ENCODE measurements around the gene JUN.

The JUN gene

DNA sequence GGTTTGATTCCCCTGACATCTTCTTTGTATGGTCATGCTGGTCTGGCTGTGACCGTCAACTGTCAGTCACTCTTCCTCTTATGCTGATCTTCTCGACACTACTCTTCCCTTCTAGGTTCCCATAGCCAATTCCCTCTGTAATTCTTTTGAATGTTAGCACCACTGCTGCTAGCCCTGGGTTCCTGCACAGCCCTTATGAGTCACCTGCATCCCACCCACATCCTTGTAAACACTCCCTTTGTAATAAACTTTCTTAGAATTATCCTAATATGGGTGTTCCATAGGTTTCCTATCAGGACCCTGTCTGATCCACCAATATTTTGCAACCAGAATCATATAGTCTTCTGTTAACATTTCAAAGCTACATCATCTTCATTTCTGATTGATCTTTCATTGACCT, 37.1 kb downstream of the JUN start:
- TF ChIP-seq RAD21 (IDR thresholded peaks at IDR 0.05; ENCODE audit: low read depth) (no peak), CREB1 (IDR thresholded peaks at IDR 0.05; ENCODE audit: low read depth) (no peak), ZBTB7A (IDR thresholded peaks at IDR 0.05; ENCODE audit: low read depth) (no peak), NFIC (IDR thresholded peaks at IDR 0.05) (no peak), TEAD4 (IDR thresholded peaks at IDR 0.05) (no peak), EGR1 (IDR thresholded peaks at IDR 0.05) (no peak), FOXM1 (IDR thresholded peaks at IDR 0.05; ENCODE audit: borderline replicate concordance, low read depth) (no peak)
- TF ChIP-seq, protein P1, sequence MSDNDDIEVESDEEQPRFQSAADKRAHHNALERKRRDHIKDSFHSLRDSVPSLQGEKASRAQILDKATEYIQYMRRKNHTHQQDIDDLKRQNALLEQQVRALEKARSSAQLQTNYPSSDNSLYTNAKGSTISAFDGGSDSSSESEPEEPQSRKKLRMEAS (IDR thresholded peaks at IDR 0.05) = no peak

DNA sequence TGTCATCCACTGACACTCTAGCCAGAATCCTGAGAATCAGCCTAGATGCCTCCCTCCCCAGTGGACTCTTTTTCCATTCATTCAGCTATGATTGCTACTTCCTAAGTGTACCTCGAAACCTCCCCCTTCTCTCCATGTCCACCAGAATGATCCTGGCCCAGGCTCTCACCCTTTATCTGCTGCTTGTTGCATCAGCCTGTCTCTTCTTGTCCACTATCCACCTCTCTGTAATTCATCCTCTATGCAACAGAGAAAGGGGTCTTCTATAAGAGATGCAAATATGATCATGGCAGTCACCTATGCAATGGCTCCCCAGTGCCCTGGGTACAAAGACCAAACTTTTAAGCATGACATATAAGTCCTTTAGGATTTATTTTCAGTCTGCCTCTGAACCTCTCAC, 37.7 kb downstream of the JUN start:
- no peak for TF ChIP-seq NFIC (IDR thresholded peaks at IDR 0.05)
- TF ChIP-seq EGR1 (IDR thresholded peaks at IDR 0.05) = no peak
- TF ChIP-seq, protein P1 (IDR thresholded peaks at IDR 0.05) = no peak
- no peak for TF ChIP-seq TAF1 (IDR thresholded peaks at IDR 0.05; ENCODE audit: low read depth)
- no peak for TF ChIP-seq TCF12 (IDR thresholded peaks at IDR 0.05; ENCODE audit: low read depth)
- TF ChIP-seq, protein P2, sequence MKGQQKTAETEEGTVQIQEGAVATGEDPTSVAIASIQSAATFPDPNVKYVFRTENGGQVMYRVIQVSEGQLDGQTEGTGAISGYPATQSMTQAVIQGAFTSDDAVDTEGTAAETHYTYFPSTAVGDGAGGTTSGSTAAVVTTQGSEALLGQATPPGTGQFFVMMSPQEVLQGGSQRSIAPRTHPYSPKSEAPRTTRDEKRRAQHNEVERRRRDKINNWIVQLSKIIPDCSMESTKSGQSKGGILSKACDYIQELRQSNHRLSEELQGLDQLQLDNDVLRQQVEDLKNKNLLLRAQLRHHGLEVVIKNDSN (IDR thresholded peaks at IDR 0.05) = no peak
- no peak for TF ChIP-seq YY1 (IDR thresholded peaks at IDR 0.05; ENCODE audit: low read depth)
- TF ChIP-seq RAD21 (IDR thresholded peaks at IDR 0.05; ENCODE audit: low read depth) = no peak
- no peak for TF ChIP-seq FOXM1 (IDR thresholded peaks at IDR 0.05; ENCODE audit: borderline replicate concordance, low read depth)
- no peak for TF ChIP-seq CEBPB (IDR thresholded peaks at IDR 0.05)

DNA sequence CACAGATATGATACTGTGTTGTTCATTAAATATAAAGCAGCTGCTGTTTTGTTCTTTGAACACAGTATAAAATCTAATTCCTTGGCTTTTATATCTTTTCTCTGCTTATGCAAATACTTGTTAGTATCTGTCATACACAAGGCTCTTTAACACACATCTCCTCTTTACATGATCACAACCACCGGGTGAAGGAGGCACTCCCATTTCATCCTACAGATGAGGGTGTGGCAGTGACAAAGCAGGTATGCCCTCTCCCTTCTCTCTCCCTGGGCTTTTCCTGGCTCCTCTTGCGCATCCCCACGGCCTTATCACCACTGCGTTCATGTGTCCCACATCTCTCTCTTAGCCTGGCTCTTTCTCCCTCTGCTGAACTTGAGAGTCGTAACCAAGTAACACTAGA, 38.2 kb downstream of the JUN start:
- TF ChIP-seq, protein P3, sequence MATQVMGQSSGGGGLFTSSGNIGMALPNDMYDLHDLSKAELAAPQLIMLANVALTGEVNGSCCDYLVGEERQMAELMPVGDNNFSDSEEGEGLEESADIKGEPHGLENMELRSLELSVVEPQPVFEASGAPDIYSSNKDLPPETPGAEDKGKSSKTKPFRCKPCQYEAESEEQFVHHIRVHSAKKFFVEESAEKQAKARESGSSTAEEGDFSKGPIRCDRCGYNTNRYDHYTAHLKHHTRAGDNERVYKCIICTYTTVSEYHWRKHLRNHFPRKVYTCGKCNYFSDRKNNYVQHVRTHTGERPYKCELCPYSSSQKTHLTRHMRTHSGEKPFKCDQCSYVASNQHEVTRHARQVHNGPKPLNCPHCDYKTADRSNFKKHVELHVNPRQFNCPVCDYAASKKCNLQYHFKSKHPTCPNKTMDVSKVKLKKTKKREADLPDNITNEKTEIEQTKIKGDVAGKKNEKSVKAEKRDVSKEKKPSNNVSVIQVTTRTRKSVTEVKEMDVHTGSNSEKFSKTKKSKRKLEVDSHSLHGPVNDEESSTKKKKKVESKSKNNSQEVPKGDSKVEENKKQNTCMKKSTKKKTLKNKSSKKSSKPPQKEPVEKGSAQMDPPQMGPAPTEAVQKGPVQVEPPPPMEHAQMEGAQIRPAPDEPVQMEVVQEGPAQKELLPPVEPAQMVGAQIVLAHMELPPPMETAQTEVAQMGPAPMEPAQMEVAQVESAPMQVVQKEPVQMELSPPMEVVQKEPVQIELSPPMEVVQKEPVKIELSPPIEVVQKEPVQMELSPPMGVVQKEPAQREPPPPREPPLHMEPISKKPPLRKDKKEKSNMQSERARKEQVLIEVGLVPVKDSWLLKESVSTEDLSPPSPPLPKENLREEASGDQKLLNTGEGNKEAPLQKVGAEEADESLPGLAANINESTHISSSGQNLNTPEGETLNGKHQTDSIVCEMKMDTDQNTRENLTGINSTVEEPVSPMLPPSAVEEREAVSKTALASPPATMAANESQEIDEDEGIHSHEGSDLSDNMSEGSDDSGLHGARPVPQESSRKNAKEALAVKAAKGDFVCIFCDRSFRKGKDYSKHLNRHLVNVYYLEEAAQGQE (IDR thresholded peaks at IDR 0.05; ENCODE audit: low read depth) = no peak
- no peak for TF ChIP-seq YY1 (IDR thresholded peaks at IDR 0.05; ENCODE audit: low read depth)
- TF ChIP-seq EP300 (IDR thresholded peaks at IDR 0.05; ENCODE audit: borderline replicate concordance) = no peak
- TF ChIP-seq FOXM1 (IDR thresholded peaks at IDR 0.05; ENCODE audit: borderline replicate concordance, low read depth) = no peak
- TF ChIP-seq CEBPB (IDR thresholded peaks at IDR 0.05) = no peak
- TF ChIP-seq, protein P1 (IDR thresholded peaks at IDR 0.05) = no peak
- no peak for TF ChIP-seq EGR1 (IDR thresholded peaks at IDR 0.05)
- no peak for TF ChIP-seq ZBTB7A (IDR thresholded peaks at IDR 0.05; ENCODE audit: low read depth)
- no peak for TF ChIP-seq CREB1 (IDR thresholded peaks at IDR 0.05; ENCODE audit: low read depth)
- no peak for TF ChIP-seq TCF12 (IDR thresholded peaks at IDR 0.05; ENCODE audit: low read depth)
- no peak for TF ChIP-seq TAF1 (IDR thresholded peaks at IDR 0.05; ENCODE audit: low read depth)
- TF ChIP-seq, protein P2 (IDR thresholded peaks at IDR 0.05) = no peak
- TF ChIP-seq NFIC (IDR thresholded peaks at IDR 0.05) = no peak
- TF ChIP-seq RAD21 (IDR thresholded peaks at IDR 0.05; ENCODE audit: low read depth) = no peak
- TF ChIP-seq TEAD4 (IDR thresholded peaks at IDR 0.05) = no peak

DNA sequence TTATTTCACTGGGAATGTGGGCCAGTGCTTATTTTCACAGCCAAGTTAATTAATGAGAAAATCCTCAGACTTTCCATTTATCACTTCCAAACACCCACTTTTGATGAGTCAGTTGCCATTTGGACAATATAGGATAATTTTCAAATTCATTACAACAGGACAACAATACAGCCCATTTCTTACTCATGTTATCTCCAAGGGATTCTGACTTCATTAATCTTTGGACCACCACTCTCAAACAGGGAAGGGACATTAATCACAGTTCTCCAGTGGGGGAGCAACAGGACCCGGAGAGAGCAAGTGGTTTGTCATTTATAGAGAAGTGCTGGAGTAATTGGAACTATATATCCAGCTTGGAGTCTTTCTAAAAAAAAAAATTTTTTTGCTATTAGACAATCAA, 38.7 kb downstream of the JUN start:
- TF ChIP-seq, protein P1 (IDR thresholded peaks at IDR 0.05) = no peak
- TF ChIP-seq RAD21 (IDR thresholded peaks at IDR 0.05; ENCODE audit: low read depth) = no peak
- TF ChIP-seq TAF1 (IDR thresholded peaks at IDR 0.05; ENCODE audit: low read depth) = no peak
- TF ChIP-seq ZBTB7A (IDR thresholded peaks at IDR 0.05; ENCODE audit: low read depth) = no peak
- TF ChIP-seq CREB1 (IDR thresholded peaks at IDR 0.05; ENCODE audit: low read depth) = no peak
- TF ChIP-seq TEAD4 (IDR thresholded peaks at IDR 0.05) = no peak

DNA sequence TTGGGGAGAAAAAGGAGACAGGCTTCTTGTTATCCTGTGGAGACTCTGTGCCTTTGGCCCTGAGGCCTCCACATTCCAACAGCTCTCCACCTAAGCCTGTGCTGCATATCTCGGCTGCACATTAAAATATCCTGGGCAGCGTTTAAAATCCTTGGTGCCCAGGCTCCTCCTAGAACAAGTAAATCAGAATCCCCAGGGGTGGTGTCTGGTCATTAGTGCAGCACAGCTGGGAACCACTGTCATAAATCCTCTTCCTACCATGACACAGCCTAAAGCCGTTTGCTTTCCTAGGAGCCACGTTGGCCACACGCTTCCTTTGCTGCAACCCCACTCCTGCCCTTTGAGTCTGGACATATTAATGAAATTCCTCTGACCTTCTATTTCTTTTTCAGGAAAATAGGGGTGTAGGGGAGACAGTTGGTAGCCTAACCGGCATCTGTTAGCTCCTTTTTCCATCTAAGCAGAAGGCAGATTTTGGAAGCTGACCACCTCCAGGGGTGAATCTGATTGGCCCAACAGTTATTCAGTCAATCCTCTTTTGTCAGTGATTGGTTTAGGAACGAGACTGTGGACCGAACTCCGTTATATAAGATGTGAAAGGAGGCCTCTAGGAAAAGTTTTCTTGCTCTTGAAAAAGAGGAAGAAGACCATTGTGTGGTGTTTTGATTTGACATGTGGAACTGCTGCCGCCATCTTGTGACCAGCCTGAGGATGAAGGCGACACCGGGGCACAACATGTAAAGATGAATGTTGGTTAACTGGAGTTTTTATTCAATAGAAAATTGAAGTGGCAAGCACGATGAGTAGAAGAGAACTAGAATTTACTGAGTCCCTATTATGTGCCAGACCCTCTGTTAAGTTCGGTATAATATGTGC, 41.9 kb downstream of the JUN start:
- TF ChIP-seq EP300 (IDR thresholded peaks at IDR 0.05; ENCODE audit: borderline replicate concordance) = no peak
- TF ChIP-seq CEBPB (IDR thresholded peaks at IDR 0.05) = no peak
- no peak for TF ChIP-seq NFIC (IDR thresholded peaks at IDR 0.05)
- TF ChIP-seq ZBTB7A (IDR thresholded peaks at IDR 0.05; ENCODE audit: low read depth) = no peak
- TF ChIP-seq TCF12 (IDR thresholded peaks at IDR 0.05; ENCODE audit: low read depth) = no peak
- TF ChIP-seq, protein P2 (IDR thresholded peaks at IDR 0.05) = no peak
- no peak for TF ChIP-seq YY1 (IDR thresholded peaks at IDR 0.05; ENCODE audit: low read depth)
- no peak for TF ChIP-seq CREB1 (IDR thresholded peaks at IDR 0.05; ENCODE audit: low read depth)
- TF ChIP-seq FOXM1 (IDR thresholded peaks at IDR 0.05; ENCODE audit: borderline replicate concordance, low read depth) = no peak
- TF ChIP-seq EGR1 (IDR thresholded peaks at IDR 0.05) = no peak
- no peak for TF ChIP-seq TAF1 (IDR thresholded peaks at IDR 0.05; ENCODE audit: low read depth)
- no peak for TF ChIP-seq TEAD4 (IDR thresholded peaks at IDR 0.05)
- TF ChIP-seq RAD21 (IDR thresholded peaks at IDR 0.05; ENCODE audit: low read depth) = no peak
- TF ChIP-seq, protein P1 (IDR thresholded peaks at IDR 0.05) = no peak
- TF ChIP-seq, protein P3 (IDR thresholded peaks at IDR 0.05; ENCODE audit: low read depth) = no peak

Measured in Ishikawa (cell line).